ENCODE results near the gene NMBR. TPM values are rescaled to one million over a fixed set of nuclear protein-coding genes. Genes with fewer than 3 reads are reported as not detected.

The NMBR gene
- total and polyA plus RNA-seq, 2 of the 8 experiments (the other 6 are each of a cell fraction or from before 2014, with no cell fraction given) = 0.08 TPM; not detected in 1

DNA sequence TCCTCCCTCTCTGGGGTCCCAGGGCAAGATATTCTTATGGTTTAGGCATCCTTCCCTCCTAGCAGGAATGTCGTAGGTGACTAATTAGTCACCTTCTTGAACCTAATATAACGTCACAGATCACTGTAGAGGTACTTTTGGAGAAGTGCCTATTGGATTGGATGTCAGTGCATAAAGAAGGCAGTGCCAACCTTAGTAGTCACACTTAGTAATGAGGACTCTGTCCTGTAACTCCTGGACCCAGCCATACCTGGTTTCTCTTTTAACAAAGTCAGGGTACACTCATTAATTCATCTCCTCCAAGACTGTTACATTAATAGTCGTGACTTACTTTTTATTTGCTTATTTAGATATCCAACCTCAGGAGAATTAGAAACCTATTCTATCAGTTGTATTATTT, 20.1 kb upstream of the NMBR start:
- ChIA-PET POLR2A (ENCODE audit: partially characterized antibody) (no interaction called here), CTCF (ENCODE audit: partially characterized antibody) (interaction anchor here (1.6 to 8.2 kb wide), 2 partner anchors 11 to 41 kb away, joined by 3 to 47 read pairs; no protein-coding TSS in a partner anchor)
- Histone ChIP-seq H3K4me1 (replicated peaks in 1 of 4; ENCODE audit: control insufficient read depth in 3 of 4, insufficient read depth in 4 of 4, low read length in 3 of 4) (no peaks in the 10 kb centered on the region), H4K5ac (ENCODE audit: insufficient read length, low read depth, low read length) (no peak overlapping the region), H3K23ac (ENCODE audit: insufficient read length) (no peak overlapping the region), H3K18ac (ENCODE audit: extremely low read depth, low read length) (no peak overlapping the region), H2BK120ac (replicated peaks; ENCODE audit: low read depth, low read length) (no peak overlapping the region), H3K56ac (replicated peaks; ENCODE audit: insufficient read length, low read depth, low read length) (no peak overlapping the region), H3K79me1 (ENCODE audit: low read depth, low read length) (peaks cover 3% of the 10 kb centered on the region; the same call in 1 of the 2 replicates), H3K79me2 (ENCODE audit: control insufficient read depth in 1 of 2, insufficient read depth in 2 of 2, low read length in 2 of 2) (peaks cover 0 to 35% of the 10 kb centered on the region in 2 experiments; a peak in 2 of 4 replicates), H3K27me3 (replicated peaks in 1 of 4; ENCODE audit: control insufficient read depth in 3 of 4, extremely low read depth in 1 of 4, insufficient read depth in 3 of 4, low read length in 3 of 4) (no peaks in the 10 kb centered on the region), H3K4ac (replicated peaks; ENCODE audit: insufficient read length, low read depth, low read length) (no peak overlapping the region), H3K14ac (ENCODE audit: insufficient read length) (no peak overlapping the region), H4K91ac (replicated peaks; ENCODE audit: insufficient read length, low read length) (no peak overlapping the region), H4K8ac (ENCODE audit: extremely low read depth, insufficient read depth, low read length) (no peak overlapping the region), H2BK5ac (ENCODE audit: low read depth, low read length) (no peak overlapping the region), H3K27ac (ENCODE audit: low read depth, low read length) (no peak overlapping the region), H4K20me1 (replicated peaks in 1 of 2; ENCODE audit: control insufficient read depth in 1 of 2, insufficient read depth in 2 of 2, low read length in 2 of 2) (peaks cover 2 to 7% of the 10 kb centered on the region in 2 experiments), H3K36me3 (ENCODE audit: control insufficient read depth in 2 of 4, insufficient read depth in 4 of 4, low read length in 3 of 4) (peaks cover 0 to 29% (median 11%) of the 10 kb centered on the region in 4 experiments; a peak in 6 of 8 replicates), H2BK12ac (ENCODE audit: low read depth, low read length) (no peak overlapping the region), H3K23me2 (ENCODE audit: low read depth, low read length) (no peaks in the 10 kb centered on the region), H3K9me3 (ENCODE audit: insufficient read depth in 2 of 2, low read depth in 1 of 2, low read length in 1 of 2) (no peaks in the 10 kb centered on the region), H3K4me3 (ENCODE audit: extremely low read depth in 1 of 4, insufficient read depth in 2 of 4, low read depth in 3 of 4, low read length in 4 of 4) (no peak overlapping the region), H2AFZ (ENCODE audit: low read length) (no peak overlapping the region), H2AK5ac (ENCODE audit: low read depth, low read length) (no peak overlapping the region), H3K4me2 (ENCODE audit: insufficient read depth in 1 of 2, low read depth in 2 of 2, low read length in 2 of 2) (no peak overlapping the region), H2BK15ac (ENCODE audit: low read length) (no peak overlapping the region), H2BK20ac (ENCODE audit: low read length) (no peak overlapping the region), H3K9ac (replicated peaks in 1 of 4; ENCODE audit: extremely low read depth in 1 of 4, low read depth in 3 of 4, low read length in 3 of 4) (no peak overlapping the region)
- WGBS, 2 experiments (ENCODE audit: extremely low coverage in 1 of 2, insufficient coverage in 1 of 2, insufficient read length in 1 of 2, insufficient replicate concordance in 2 of 2, low coverage in 1 of 2, low lambda C conversion rate in 2 of 2, missing lambda C conversion rate in 1 of 2) = 88% methylated on average over 3 of the region's 3 CpGs; no CpG with 5 or more reads in 1 of the 2 experiments
- no peak for FAIRE-seq
- DNase-seq (ENCODE audit: low read depth in 1 of 2, low spot score in 2 of 2) = no peak
- TF ChIP-seq CEBPB (IDR thresholded peaks at IDR 0.05; ENCODE audit: low read depth, low read length) (no peak), PHF8 (conservative IDR thresholded peaks at IDR 0.05; ENCODE audit: low read depth, low read length) (no peak), GABPA (IDR thresholded peaks at IDR 0.05; ENCODE audit: borderline replicate concordance, insufficient read depth, low read length) (no peak), KDM5A (IDR thresholded peaks at IDR 0.05; ENCODE audit: low read length) (no peak), RNF2 (IDR thresholded peaks at IDR 0.05; ENCODE audit: borderline replicate concordance, low read depth, low read length, missing control alignments, poor library complexity, severe bottlenecking) (no peak), NANOG (IDR thresholded peaks at IDR 0.05; ENCODE audit: insufficient read depth, low read depth, low read length, poor library complexity, severe bottlenecking) (no peak), EP300 (IDR thresholded peaks at IDR 0.05; ENCODE audit: borderline replicate concordance in 1 of 2, low read depth in 2 of 2, low read length in 2 of 2) (no peak)
- TF ChIP-seq, protein P1, sequence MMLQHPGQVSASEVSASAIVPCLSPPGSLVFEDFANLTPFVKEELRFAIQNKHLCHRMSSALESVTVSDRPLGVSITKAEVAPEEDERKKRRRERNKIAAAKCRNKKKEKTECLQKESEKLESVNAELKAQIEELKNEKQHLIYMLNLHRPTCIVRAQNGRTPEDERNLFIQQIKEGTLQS (IDR thresholded peaks at IDR 0.05; ENCODE audit: insufficient read depth, low read depth, low read length) = no peak
- TF ChIP-seq, protein P2, sequence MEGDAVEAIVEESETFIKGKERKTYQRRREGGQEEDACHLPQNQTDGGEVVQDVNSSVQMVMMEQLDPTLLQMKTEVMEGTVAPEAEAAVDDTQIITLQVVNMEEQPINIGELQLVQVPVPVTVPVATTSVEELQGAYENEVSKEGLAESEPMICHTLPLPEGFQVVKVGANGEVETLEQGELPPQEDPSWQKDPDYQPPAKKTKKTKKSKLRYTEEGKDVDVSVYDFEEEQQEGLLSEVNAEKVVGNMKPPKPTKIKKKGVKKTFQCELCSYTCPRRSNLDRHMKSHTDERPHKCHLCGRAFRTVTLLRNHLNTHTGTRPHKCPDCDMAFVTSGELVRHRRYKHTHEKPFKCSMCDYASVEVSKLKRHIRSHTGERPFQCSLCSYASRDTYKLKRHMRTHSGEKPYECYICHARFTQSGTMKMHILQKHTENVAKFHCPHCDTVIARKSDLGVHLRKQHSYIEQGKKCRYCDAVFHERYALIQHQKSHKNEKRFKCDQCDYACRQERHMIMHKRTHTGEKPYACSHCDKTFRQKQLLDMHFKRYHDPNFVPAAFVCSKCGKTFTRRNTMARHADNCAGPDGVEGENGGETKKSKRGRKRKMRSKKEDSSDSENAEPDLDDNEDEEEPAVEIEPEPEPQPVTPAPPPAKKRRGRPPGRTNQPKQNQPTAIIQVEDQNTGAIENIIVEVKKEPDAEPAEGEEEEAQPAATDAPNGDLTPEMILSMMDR (IDR thresholded peaks at IDR 0.05; ENCODE audit: control extremely low read depth in 1 of 3, insufficient read depth in 1 of 3, low read depth in 1 of 3, low read length in 3 of 3) = no peak

Measured in H1 (cell line).